Ishikawa (cell line): Measurements from ENCODE around the gene NCK2.

Experiments
- CEBPB ChIP-seq: IDR thresholded peaks from 2 replicates; pipeline ENCODE4 v1.6.1; 2012
- CREB1 ChIP-seq: IDR thresholded peaks from 2 replicates; pipeline ENCODE4 v1.6.1; 2012; ENCODE audit warnings: low read depth
- EGR1 ChIP-seq: IDR thresholded peaks from 2 replicates; pipeline ENCODE4 v1.6.1; 2012
- EP300 ChIP-seq: IDR thresholded peaks from 2 replicates; pipeline ENCODE4 v1.6.1; 2012; ENCODE audit warnings: borderline replicate concordance
- FOXM1 ChIP-seq: IDR thresholded peaks from 2 replicates; pipeline ENCODE4 v1.6.1; 2012; ENCODE audit warnings: low read depth, borderline replicate concordance
- MAX ChIP-seq: IDR thresholded peaks from 2 replicates; pipeline ENCODE4 v1.6.1; 2012
- NFIC ChIP-seq: IDR thresholded peaks from 2 replicates; pipeline ENCODE4 v1.6.1; 2012
- RAD21 ChIP-seq: IDR thresholded peaks from 2 replicates; pipeline ENCODE4 v1.6.1; 2012; ENCODE audit warnings: low read depth
- REST ChIP-seq: IDR thresholded peaks from 2 replicates; pipeline ENCODE4 v1.6.1; 2012; ENCODE audit warnings: low read depth, mild to moderate bottlenecking
- TAF1 ChIP-seq: IDR thresholded peaks from 2 replicates; pipeline ENCODE4 v1.6.1; 2012; ENCODE audit warnings: low read depth, mild to moderate bottlenecking
- TCF12 ChIP-seq: IDR thresholded peaks from 2 replicates; pipeline ENCODE4 v1.6.1; 2012; ENCODE audit warnings: low read depth
- TEAD4 ChIP-seq: IDR thresholded peaks from 2 replicates; pipeline ENCODE4 v1.6.1; 2012
- USF1 ChIP-seq: IDR thresholded peaks from 2 replicates; pipeline ENCODE4 v1.6.1; 2012
- YY1 ChIP-seq: IDR thresholded peaks from 2 replicates; pipeline ENCODE4 v1.6.1; 2012; ENCODE audit warnings: low read depth
- ZBTB7A ChIP-seq: IDR thresholded peaks from 2 replicates; pipeline ENCODE4 v1.6.1; 2012; ENCODE audit warnings: low read depth

The NCK2 gene

GRCh38 chr2:105768961-105769452, 24.3 kb downstream of the NCK2 start:
- TF ChIP-seq NFIC (no peak), REST (no peak), TEAD4 (no peak), YY1 (no peak), USF1 (no peak), FOXM1 (no peak), EGR1 (no peak), TCF12 (no peak), EP300 (no peak), TAF1 (no peak), CREB1 (no peak), CEBPB (no peak), MAX (no peak), RAD21 (no peak), ZBTB7A (no peak)

GRCh38 chr2:105769504-105769903, 24.8 kb downstream of the NCK2 start:
- TF ChIP-seq YY1 (no peak), USF1 (no peak), EGR1 (no peak), TAF1 (no peak), RAD21 (no peak), TCF12 (no peak), CEBPB (no peak), CREB1 (no peak), ZBTB7A (no peak), NFIC (no peak), TEAD4 (no peak), REST (no peak), MAX (no peak)

- TF ChIP-seq YY1 = no peak
- TF ChIP-seq TEAD4 = no peak
- no peak for TF ChIP-seq FOXM1
- no peak for TF ChIP-seq MAX
Measured at GRCh38 chr2:105770149-105770548, 25.4 kb downstream of the NCK2 start.

- TF ChIP-seq ZBTB7A = no peak
- no peak for TF ChIP-seq TEAD4
- TF ChIP-seq CEBPB = no peak
- TF ChIP-seq FOXM1 = no peak
- TF ChIP-seq MAX = no peak
- TF ChIP-seq TCF12 = no peak
- no peak for TF ChIP-seq NFIC
- no peak for TF ChIP-seq REST
- no peak for TF ChIP-seq EP300
- TF ChIP-seq TAF1 = no peak
- TF ChIP-seq EGR1 = no peak
- TF ChIP-seq RAD21 = no peak
- TF ChIP-seq YY1 = no peak
- TF ChIP-seq USF1 = no peak
Measured at GRCh38 chr2:105771836-105772235, 27.1 kb downstream of the NCK2 start.
